Gastrocnemius medialis (tissue), 4 donors: ENCODE results near the gene IP6K3.

Experiments
- CTCF ChIP-seq, 5 experiments: fragments of 450-650 bp in 3 of 5; fragments of 200-600 bp in 2 of 5; sonication (generic) in 2 of 5; IDR thresholded peaks in 4 of 5; conservative IDR thresholded peaks in 1 of 5; 1 replicate in 4 of 5; 2 replicates in 1 of 5; pipeline ENCODE4 v1.5.1; 2016 to 2019; ENCODE audit warnings: antibody characterized with exemption in 5 of 5, mild to moderate bottlenecking in 3 of 5, moderate library complexity in 3 of 5
- POLR2A ChIP-seq, 2 donors: fragments of 450-650 bp; IDR thresholded peaks; one replicate each; pipeline ENCODE4 v1.6.1; 2017; ENCODE audit warnings: antibody characterized with exemption in 2 of 2, mild to moderate bottlenecking in 2 of 2, moderate library complexity in 2 of 2

GRCh38 chr6:33757113-33757512, 10.4 kb upstream of the IP6K3 start:
- TF ChIP-seq CTCF (IDR thresholded peaks at IDR 0.05 in 4 of 5, conservative IDR thresholded peaks at IDR 0.05 in 1 of 5) (no peak), POLR2A (IDR thresholded peaks at IDR 0.05) (no peak)
